Measurements from ENCODE around the gene ADISSP. TPM values are rescaled to one million over a fixed set of nuclear protein-coding genes. Genes with fewer than 3 reads are reported as not detected.
"Not testable (repeated sequence)": the region's sequence is repeated elsewhere in the genome, so short reads cannot be mapped to it uniquely, and the experiment has no call there.

The ADISSP gene
- total RNA-seq, 1 donor from 2014 or later, result 43.2 TPM

- Mint-ChIP-seq H3K36me3 (ENCODE audit: low read depth, unreplicated experiment) (peaks cover 3% of the 10 kb centered on the region), H3K4me1 (ENCODE audit: low read depth, unreplicated experiment) (peaks cover 6% of the 10 kb centered on the region), H3K4me3 (ENCODE audit: unreplicated experiment) (peak overlapping the region; percentile 86), H3K27me3 (ENCODE audit: low read depth, unreplicated experiment) (peaks cover 9% of the 10 kb centered on the region), H3K9me3 (ENCODE audit: unreplicated experiment) (no peaks in the 10 kb centered on the region), H3K27ac (ENCODE audit: unreplicated experiment) (no peak overlapping the region)
- no peaks in the 10 kb centered on the region for H3K27me3 ChIP-seq (ENCODE audit: insufficient read depth, low read length)
- H3K9me3 ChIP-seq (ENCODE audit: insufficient read depth, low read depth, low read length), result no peaks in the 10 kb centered on the region
- DNase-seq (ENCODE audit: low read depth) (no peak), FAIRE-seq (no peak)
- H4K20me1 ChIP-seq (ENCODE audit: insufficient read depth, low read length), result peaks cover 6% of the 10 kb centered on the region
- H3K4me3 ChIP-seq (ENCODE audit: insufficient read depth, low read depth, low read length), result peak overlapping the region; percentile 65
- H2AFZ ChIP-seq (ENCODE audit: low read depth, low read length), result peak overlapping the region; percentile 99
- peak overlapping the region; percentile 89 for H3K4me2 ChIP-seq (ENCODE audit: low read length)
- peak overlapping the region; percentile 87 for H3K9ac ChIP-seq (ENCODE audit: low read length)
- H3K79me2 ChIP-seq (ENCODE audit: insufficient read depth, low read length), result peaks cover 30% of the 10 kb centered on the region
- H3K36me3 ChIP-seq (ENCODE audit: insufficient read depth, low read length), result no peaks in the 10 kb centered on the region
- H3K27ac ChIP-seq (ENCODE audit: low read depth, low read length), result peak overlapping the region; percentile 89
- peaks cover 30% of the 10 kb centered on the region for H3K4me1 ChIP-seq (ENCODE audit: insufficient read depth, low read length)
- TF ChIP-seq EZH2 (IDR thresholded peaks at IDR 0.05; ENCODE audit: insufficient read depth, low read length), result no peak
- TF ChIP-seq, protein P1, sequence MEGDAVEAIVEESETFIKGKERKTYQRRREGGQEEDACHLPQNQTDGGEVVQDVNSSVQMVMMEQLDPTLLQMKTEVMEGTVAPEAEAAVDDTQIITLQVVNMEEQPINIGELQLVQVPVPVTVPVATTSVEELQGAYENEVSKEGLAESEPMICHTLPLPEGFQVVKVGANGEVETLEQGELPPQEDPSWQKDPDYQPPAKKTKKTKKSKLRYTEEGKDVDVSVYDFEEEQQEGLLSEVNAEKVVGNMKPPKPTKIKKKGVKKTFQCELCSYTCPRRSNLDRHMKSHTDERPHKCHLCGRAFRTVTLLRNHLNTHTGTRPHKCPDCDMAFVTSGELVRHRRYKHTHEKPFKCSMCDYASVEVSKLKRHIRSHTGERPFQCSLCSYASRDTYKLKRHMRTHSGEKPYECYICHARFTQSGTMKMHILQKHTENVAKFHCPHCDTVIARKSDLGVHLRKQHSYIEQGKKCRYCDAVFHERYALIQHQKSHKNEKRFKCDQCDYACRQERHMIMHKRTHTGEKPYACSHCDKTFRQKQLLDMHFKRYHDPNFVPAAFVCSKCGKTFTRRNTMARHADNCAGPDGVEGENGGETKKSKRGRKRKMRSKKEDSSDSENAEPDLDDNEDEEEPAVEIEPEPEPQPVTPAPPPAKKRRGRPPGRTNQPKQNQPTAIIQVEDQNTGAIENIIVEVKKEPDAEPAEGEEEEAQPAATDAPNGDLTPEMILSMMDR (IDR thresholded peaks at IDR 0.05; ENCODE audit: insufficient read depth, low read depth, low read length), result no peak
These were observed 27.3 kb upstream of the ADISSP start for GRCh38 chr20:3794701-3795420.

GRCh38 chr20:3794168-3794567, 26.6 kb upstream of the ADISSP start:
- not testable (repeated sequence) for H3K27ac ChIP-seq (ENCODE audit: low read depth, low read length); H3K4me3 Mint-ChIP-seq (ENCODE audit: unreplicated experiment); H3K9me3 ChIP-seq (ENCODE audit: insufficient read depth, low read depth, low read length); H3K27me3 ChIP-seq (ENCODE audit: insufficient read depth, low read length); H3K9ac ChIP-seq (ENCODE audit: low read length); H3K4me2 ChIP-seq (ENCODE audit: low read length); DNase-seq (ENCODE audit: low read depth); H2AFZ ChIP-seq (ENCODE audit: low read depth, low read length); H3K4me1 Mint-ChIP-seq (ENCODE audit: low read depth, unreplicated experiment); H3K27ac Mint-ChIP-seq (ENCODE audit: unreplicated experiment); H3K9me3 Mint-ChIP-seq (ENCODE audit: unreplicated experiment); H3K27me3 Mint-ChIP-seq (ENCODE audit: low read depth, unreplicated experiment); H4K20me1 ChIP-seq (ENCODE audit: insufficient read depth, low read length); H3K4me3 ChIP-seq (ENCODE audit: insufficient read depth, low read depth, low read length); H3K36me3 Mint-ChIP-seq (ENCODE audit: low read depth, unreplicated experiment); FAIRE-seq; H3K36me3 ChIP-seq (ENCODE audit: insufficient read depth, low read length)
- peaks cover 25% of the 10 kb centered on the region for H3K79me2 ChIP-seq (ENCODE audit: insufficient read depth, low read length)
- peaks cover 25% of the 10 kb centered on the region for H3K4me1 ChIP-seq (ENCODE audit: insufficient read depth, low read length)

GRCh38 chr20:3789201-3789600, 21.6 kb upstream of the ADISSP start:
- Histone ChIP-seq H3K79me2 (ENCODE audit: insufficient read depth, low read length) (peaks cover 21% of the 10 kb centered on the region), H3K4me1 (ENCODE audit: insufficient read depth, low read length) (peaks cover 18% of the 10 kb centered on the region), H4K20me1 (ENCODE audit: insufficient read depth, low read length) (peaks cover 19% of the 10 kb centered on the region)
- H3K9me3 ChIP-seq (ENCODE audit: insufficient read depth, low read depth, low read length); H3K4me3 Mint-ChIP-seq (ENCODE audit: unreplicated experiment); DNase-seq (ENCODE audit: low read depth); H3K9me3 Mint-ChIP-seq (ENCODE audit: unreplicated experiment); H3K4me1 Mint-ChIP-seq (ENCODE audit: low read depth, unreplicated experiment); H3K4me2 ChIP-seq (ENCODE audit: low read length); H3K27ac Mint-ChIP-seq (ENCODE audit: unreplicated experiment); H3K36me3 ChIP-seq (ENCODE audit: insufficient read depth, low read length); H3K27ac ChIP-seq (ENCODE audit: low read depth, low read length); H2AFZ ChIP-seq (ENCODE audit: low read depth, low read length); FAIRE-seq; H3K4me3 ChIP-seq (ENCODE audit: insufficient read depth, low read depth, low read length); H3K27me3 ChIP-seq (ENCODE audit: insufficient read depth, low read length); H3K36me3 Mint-ChIP-seq (ENCODE audit: low read depth, unreplicated experiment); H3K9ac ChIP-seq (ENCODE audit: low read length): not testable (repeated sequence)
- peaks cover 13% of the 10 kb centered on the region for H3K27me3 Mint-ChIP-seq (ENCODE audit: low read depth, unreplicated experiment)
